ENCODE data around the gene ECE1. TPM values are rescaled to one million over a fixed set of nuclear protein-coding genes. Genes with fewer than 3 reads are reported as not detected.

ECE1 gene
- total and polyA plus RNA-seq, 2 of the 8 experiments (the other 6 are each of a cell fraction or from before 2014, with no cell fraction given): 21.4 to 36.8 TPM

- ChIA-PET POLR2A (ENCODE audit: partially characterized antibody) (interaction anchor here (1.4 to 1.7 kb wide), 3 partner anchors 9 to 56 kb away, joined by 3 to 5 read pairs (median 4); no protein-coding TSS in a partner anchor), CTCF (ENCODE audit: partially characterized antibody) (interaction anchor here (1.1 to 11.6 kb wide), 4 partner anchors 9 to 91 kb away, joined by 3 to 144 read pairs (median 18); no protein-coding TSS in a partner anchor)
- H2BK20ac ChIP-seq (ENCODE audit: low read length): no peak overlapping the region
These were observed 11.9 kb downstream of the ECE1 start for GRCh38 chr1:21278208-21278859.

More at GRCh38 chr1:21278208-21278859, 11.9 kb downstream of the ECE1 start:
- no peak overlapping the region; a peak in 1 of 4 replicates for H3K4me2 ChIP-seq (ENCODE audit: insufficient read depth in 1 of 2, low read depth in 2 of 2, low read length in 2 of 2)
- H3K14ac ChIP-seq (ENCODE audit: insufficient read length): no peak overlapping the region
- no peaks in the 10 kb centered on the region for H3K23me2 ChIP-seq (ENCODE audit: low read depth, low read length)
- H2AFZ ChIP-seq (ENCODE audit: low read length): no peak overlapping the region
- no peak overlapping the region for H2BK120ac ChIP-seq (replicated peaks; ENCODE audit: low read depth, low read length)
- H2BK5ac ChIP-seq (ENCODE audit: low read depth, low read length): no peak overlapping the region
- H3K27me3 ChIP-seq (replicated peaks in 1 of 4; ENCODE audit: control insufficient read depth in 3 of 4, extremely low read depth in 1 of 4, insufficient read depth in 3 of 4, low read length in 3 of 4): no peaks in the 10 kb centered on the region
- no peak overlapping the region for H3K4ac ChIP-seq (replicated peaks; ENCODE audit: insufficient read length, low read depth, low read length)
- no peak overlapping the region for H2BK12ac ChIP-seq (ENCODE audit: low read depth, low read length)
- H4K91ac ChIP-seq (replicated peaks; ENCODE audit: insufficient read length, low read length): no peak overlapping the region
- H2BK15ac ChIP-seq (ENCODE audit: low read length): no peak overlapping the region
- no peak overlapping the region for H3K56ac ChIP-seq (replicated peaks; ENCODE audit: insufficient read length, low read depth, low read length)
- 0 out of 2 replicates have a peak overlapping the region, but pooled peaks have one; percentile 3 for H3K27ac ChIP-seq (ENCODE audit: low read depth, low read length)
- H4K20me1 ChIP-seq (replicated peaks in 1 of 2; ENCODE audit: control insufficient read depth in 1 of 2, insufficient read depth in 2 of 2, low read length in 2 of 2): peaks cover 0 to 3% of the 10 kb centered on the region in 2 experiments
- H2AK5ac ChIP-seq (ENCODE audit: low read depth, low read length): no peak overlapping the region
- no peaks in the 10 kb centered on the region for H3K79me2 ChIP-seq (ENCODE audit: control insufficient read depth in 1 of 2, insufficient read depth in 2 of 2, low read length in 2 of 2)
- H3K23ac ChIP-seq (ENCODE audit: insufficient read length): no peak overlapping the region
- no peak overlapping the region for H4K8ac ChIP-seq (ENCODE audit: extremely low read depth, insufficient read depth, low read length)
- TF ChIP-seq TCF12 (IDR thresholded peaks at IDR 0.05; ENCODE audit: low read depth, low read length) (no peak), CREB1 (IDR thresholded peaks at IDR 0.05) (no peak), CHD1 (IDR thresholded peaks at IDR 0.05; ENCODE audit: low read depth, low read length) (no peak), RFX5 (IDR thresholded peaks at IDR 0.05; ENCODE audit: borderline replicate concordance, low read depth, low read length) (no peak), NANOG (IDR thresholded peaks at IDR 0.05; ENCODE audit: insufficient read depth, low read depth, low read length, poor library complexity, severe bottlenecking) (peak; percentile 89)
- no peaks in the 10 kb centered on the region for H3K9me3 ChIP-seq (ENCODE audit: insufficient read depth in 2 of 2, low read depth in 1 of 2, low read length in 1 of 2)
- H4K5ac ChIP-seq (ENCODE audit: insufficient read length, low read depth, low read length): no peak overlapping the region
- H3K4me1 ChIP-seq (replicated peaks in 1 of 4; ENCODE audit: control insufficient read depth in 3 of 4, insufficient read depth in 4 of 4, low read length in 3 of 4): peaks cover 0 to 6% (median 4%) of the 10 kb centered on the region in 4 experiments; a peak in 5 of 7 replicates
- no peak for DNase-seq (ENCODE audit: low read depth in 1 of 2, low spot score in 2 of 2)
- H3K36me3 ChIP-seq (ENCODE audit: control insufficient read depth in 2 of 4, insufficient read depth in 4 of 4, low read length in 3 of 4): no peaks in the 10 kb centered on the region
- no peak overlapping the region for H3K4me3 ChIP-seq (ENCODE audit: extremely low read depth in 1 of 4, insufficient read depth in 2 of 4, low read depth in 3 of 4, low read length in 4 of 4)
- no peak for FAIRE-seq
- no peak overlapping the region for H3K18ac ChIP-seq (ENCODE audit: extremely low read depth, low read length)
- no peak overlapping the region for H3K9ac ChIP-seq (replicated peaks in 1 of 4; ENCODE audit: extremely low read depth in 1 of 4, low read depth in 3 of 4, low read length in 3 of 4)
- 87% methylated on average over 9 of the region's 9 CpGs; no CpG with 5 or more reads in 1 of the 2 experiments for WGBS, 2 experiments (ENCODE audit: extremely low coverage in 1 of 2, insufficient coverage in 1 of 2, insufficient read length in 1 of 2, insufficient replicate concordance in 2 of 2, low coverage in 1 of 2, low lambda C conversion rate in 2 of 2, missing lambda C conversion rate in 1 of 2)
- H3K79me1 ChIP-seq (ENCODE audit: low read depth, low read length): no peaks in the 10 kb centered on the region
